HCT116 (cell line): ENCODE results near the gene KIF5A. TPM values are rescaled to one million over a fixed set of nuclear protein-coding genes. Genes with fewer than 3 reads are reported as not detected.

Experiments
- ATAC-seq: fragments of 200-7000 bp; cut with Tn5 transposase; 2 replicates; pipeline ENCODE4 v1.9.1; 2020; ENCODE audit warnings: mild to moderate bottlenecking, moderate library complexity
- BruUV-seq: library from RNA; stranded (reverse); fragments of 400-500 nt; replicated peaks from 2 replicates; lab custom pipeline; 2021; lab: Mats Ljungman, UMichigan
- CTCF ChIA-PET: fragments of 300-600 bp; sonication (Branson Sonifier 250); formaldehyde crosslinking; loops from one replicate; lab custom pipeline; 2021; ENCODE audit warnings: antibody characterized with exemption; lab: Charles Lee
- POLR2A ChIA-PET: fragments of 300-600, 350-600 bp; sonication (Branson Sonifier 250); formaldehyde crosslinking; loops from one replicate; lab custom pipeline; 2021; ENCODE audit warnings: antibody characterized with exemption; lab: Charles Lee
- RAD21 ChIA-PET, 2 experiments: fragments of 300-600 bp; sonication (Branson Sonifier 250); formaldehyde crosslinking; loops; one replicate each; lab custom pipeline; 2023; ENCODE audit warnings: low total read pairs in 2 of 2; ENCODE audit not compliant: uncharacterized antibody in 2 of 2, unreplicated experiment in 2 of 2, low non-redundant PET in 1 of 2; lab: Charles Lee
- DNase-seq: peaks from one replicate; pipeline ENCODE4 v3.0.0-alpha.2; 2010; ENCODE audit warnings: low read depth, low spot score
- H2AFZ ChIP-seq: fragments of 200-600 bp; shearing (Covaris generic), sonication (generic); 2 replicates; pipeline ENCODE4 v1.6.1; 2017; ENCODE audit warnings: low read depth, mixed run types, mixed read lengths, antibody characterized with exemption, low read length; ENCODE audit not compliant: poor library complexity, severe bottlenecking
- H3K27ac ChIP-seq: 2 replicates; pipeline ENCODE4 v1.5.1; 2012; ENCODE audit warnings: low read depth, low read length
- H3K27me3 ChIP-seq: fragments of 200-600 bp; sonication (generic); 2 replicates; pipeline ENCODE4 v1.6.1; 2016; ENCODE audit warnings: mixed run types, low read length, mixed read lengths; ENCODE audit not compliant: insufficient read depth
- H3K36me3 ChIP-seq, 2 experiments: fragments of 200-500 bp in 1 of 2; fragments of 200-600 bp in 1 of 2; sonication (Bioruptor generic) in 1 of 2; sonication (generic) in 1 of 2; 2 replicates each; pipeline versions ENCODE4 v1.5.1 to v1.6.1; 2014 to 2016; ENCODE audit warnings: low read length in 2 of 2, inconsistent platforms in 1 of 2, mixed read lengths in 1 of 2, mixed run types in 1 of 2; ENCODE audit not compliant: insufficient read depth in 2 of 2, control insufficient read depth in 1 of 2
- H3K4me1 ChIP-seq, 2 experiments: fragments of 200-600 bp in 1 of 2; sonication (generic) in 1 of 2; 2 replicates each; pipeline versions ENCODE4 v1.5.1 to v1.6.1; 2012 to 2017; ENCODE audit warnings: low read length in 2 of 2, inconsistent platforms in 1 of 2, mild to moderate bottlenecking in 1 of 2, mixed read lengths in 1 of 2, mixed run types in 1 of 2, moderate library complexity in 1 of 2; ENCODE audit not compliant: insufficient read depth in 2 of 2, control insufficient read depth in 1 of 2
- H3K4me2 ChIP-seq: fragments of 200-600 bp; sonication (generic); 2 replicates; pipeline ENCODE4 v1.6.1; 2017; ENCODE audit warnings: mixed run types, low read length, mixed read lengths
- H3K4me3 ChIP-seq, 2 experiments: fragments of 200-600 bp in 1 of 2; sonication (generic) in 1 of 2; replicated peaks in 1 of 2; 2 replicates each; pipeline ENCODE4 v1.5.1; 2011 to 2016; ENCODE audit warnings: low read length in 2 of 2, control low read depth in 1 of 2, low read depth in 1 of 2, mild to moderate bottlenecking in 1 of 2, mixed read lengths in 1 of 2, mixed run types in 1 of 2
- H3K79me2 ChIP-seq: fragments of 200-600 bp; sonication (generic); 2 replicates; pipeline ENCODE4 v1.6.1; 2017; ENCODE audit warnings: mild to moderate bottlenecking, mixed run types, low read length, moderate library complexity, mixed read lengths; ENCODE audit not compliant: insufficient read depth
- H3K9ac ChIP-seq: fragments of 200-600 bp; sonication (generic); 2 replicates; pipeline ENCODE4 v1.6.1; 2016; ENCODE audit warnings: low read length, mixed read lengths
- H3K9me2 ChIP-seq: fragments of 200-600 bp; sonication (generic), shearing (Covaris generic); 2 replicates; pipeline ENCODE4 v1.6.1; 2017; ENCODE audit warnings: mixed run types, mild to moderate bottlenecking, moderate library complexity; ENCODE audit not compliant: insufficient read depth
- H3K9me3 ChIP-seq, 2 experiments: fragments of 200-500 bp in 1 of 2; fragments of 200-600 bp in 1 of 2; sonication (Bioruptor generic) in 1 of 2; sonication (generic) in 1 of 2; 2 replicates each; pipeline ENCODE4 v1.6.1; 2014 to 2017; ENCODE audit warnings: low read length in 2 of 2, mixed read lengths in 2 of 2, inconsistent platforms in 1 of 2, low read depth in 1 of 2, mild to moderate bottlenecking in 1 of 2, mixed run types in 1 of 2, moderate library complexity in 1 of 2; ENCODE audit not compliant: control insufficient read depth in 1 of 2, insufficient read depth in 1 of 2
- H4K20me1 ChIP-seq: fragments of 200-600 bp; sonication (generic), shearing (Covaris generic); 2 replicates; pipeline ENCODE4 v1.6.1; 2017; ENCODE audit warnings: mixed run types, mild to moderate bottlenecking, moderate library complexity; ENCODE audit not compliant: insufficient read depth
- CBX3 ChIP-seq: IDR thresholded peaks from 2 replicates; pipeline ENCODE4 v1.6.1; 2012; ENCODE audit warnings: low read depth
- CEBPB ChIP-seq: IDR thresholded peaks from 2 replicates; pipeline ENCODE4 v1.6.1; 2012; ENCODE audit warnings: low read depth
- EGR1 ChIP-seq: IDR thresholded peaks from 2 replicates; pipeline ENCODE4 v1.6.1; 2012; ENCODE audit warnings: low read depth
- EZH2 ChIP-seq: fragments of 200-600 bp; sonication (generic); IDR thresholded peaks from 2 replicates; pipeline ENCODE4 v1.6.1; 2017; ENCODE audit warnings: antibody characterized with exemption, mixed run types
- FOSL1 ChIP-seq: IDR thresholded peaks from 2 replicates; pipeline ENCODE4 v1.6.1; 2012; ENCODE audit warnings: low read depth
- JUND ChIP-seq: IDR thresholded peaks from 2 replicates; pipeline ENCODE4 v1.6.1; 2012
- POLR2A ChIP-seq: IDR thresholded peaks from 2 replicates; pipeline ENCODE4 v1.7.0; 2011; ENCODE audit warnings: borderline replicate concordance; ENCODE audit not compliant: insufficient read depth, insufficient read length; ENCODE audit errors: extremely low read depth
- POLR2AphosphoS5 ChIP-seq: IDR thresholded peaks from 2 replicates; pipeline ENCODE4 v1.6.1; 2011; ENCODE audit warnings: mild to moderate bottlenecking, low read depth, low read length, moderate library complexity
- RAD21 ChIP-seq: IDR thresholded peaks from 2 replicates; pipeline ENCODE4 v1.6.1; 2012; ENCODE audit warnings: low read depth, mild to moderate bottlenecking
- SIN3A ChIP-seq: IDR thresholded peaks from 2 replicates; pipeline ENCODE4 v1.6.1; 2012; ENCODE audit warnings: low read depth
- SRF ChIP-seq: IDR thresholded peaks from 2 replicates; pipeline ENCODE4 v1.6.1; 2012; ENCODE audit warnings: low read depth
- TCF7L2 ChIP-seq: IDR thresholded peaks from 2 replicates; pipeline ENCODE4 v1.7.0; 2011; ENCODE audit warnings: borderline replicate concordance, inconsistent platforms; ENCODE audit not compliant: insufficient read depth, insufficient read length; ENCODE audit errors: extremely low read depth
- intact Hi-C: fragments of 100-400 bp; cut with micrococcal nuclease; formaldehyde crosslinking; loops from 2 replicates; pipeline ENCODE4 v1.10.0; 2022
- total RNA-seq: library from RNA; stranded (reverse); gene quantifications from one replicate; pipeline ENCODE4 v1.2.1, GENCODE V29; 2021; ENCODE audit not compliant: unreplicated experiment
- TF ChIP-seq, protein P1 (sequence below): IDR thresholded peaks from 2 replicates; pipeline ENCODE4 v1.6.1; 2011; ENCODE audit warnings: mild to moderate bottlenecking, low read length, moderate library complexity; ENCODE audit not compliant: insufficient replicate concordance; ENCODE audit errors: extremely low read depth
- TF ChIP-seq, protein P2 (sequence below): IDR thresholded peaks from 2 replicates; pipeline ENCODE4 v1.6.1; 2012; ENCODE audit warnings: low read depth
- TF ChIP-seq, protein P3 (sequence below): IDR thresholded peaks from 2 replicates; pipeline ENCODE4 v1.6.1; 2012
- TF ChIP-seq, protein P4 (sequence below): IDR thresholded peaks from 2 replicates; pipeline ENCODE4 v1.6.1; 2012

Gene KIF5A
- total RNA-seq, 1 experiment from 2014 or later, result 5.2 TPM

DNA sequence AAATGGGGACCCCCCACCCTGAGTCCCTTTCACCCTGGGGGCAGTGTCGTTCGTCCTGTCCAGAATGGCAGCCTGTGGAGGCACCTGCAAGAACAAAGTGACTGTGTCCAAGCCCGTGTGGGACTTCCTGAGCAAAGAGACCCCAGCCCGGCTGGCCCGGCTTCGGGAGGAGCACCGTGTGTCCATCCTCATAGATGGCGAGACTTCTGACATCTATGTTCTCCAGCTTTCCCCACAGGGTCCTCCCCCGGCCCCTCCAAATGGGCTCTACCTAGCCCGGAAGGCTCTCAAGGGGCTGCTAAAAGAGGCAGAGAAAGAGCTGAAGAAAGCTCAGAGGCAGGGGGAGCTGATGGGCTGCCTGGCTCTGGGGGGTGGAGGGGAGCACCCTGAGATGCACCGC is 57.0 kb downstream of the KIF5A start:
- H3K36me3 ChIP-seq, result peaks cover 2 to 5% of the 10 kb centered on the region in 2 experiments; a peak in 2 of 4 replicates
- H3K27ac ChIP-seq, result no peak overlapping the region
- no peaks in the 10 kb centered on the region for H3K79me2 ChIP-seq
- no peak overlapping the region for H3K4me2 ChIP-seq
- DNase-seq, result no peak
- H3K4me3 ChIP-seq, result no peak overlapping the region
- no peak for TF ChIP-seq EGR1
- TF ChIP-seq, protein P1, sequence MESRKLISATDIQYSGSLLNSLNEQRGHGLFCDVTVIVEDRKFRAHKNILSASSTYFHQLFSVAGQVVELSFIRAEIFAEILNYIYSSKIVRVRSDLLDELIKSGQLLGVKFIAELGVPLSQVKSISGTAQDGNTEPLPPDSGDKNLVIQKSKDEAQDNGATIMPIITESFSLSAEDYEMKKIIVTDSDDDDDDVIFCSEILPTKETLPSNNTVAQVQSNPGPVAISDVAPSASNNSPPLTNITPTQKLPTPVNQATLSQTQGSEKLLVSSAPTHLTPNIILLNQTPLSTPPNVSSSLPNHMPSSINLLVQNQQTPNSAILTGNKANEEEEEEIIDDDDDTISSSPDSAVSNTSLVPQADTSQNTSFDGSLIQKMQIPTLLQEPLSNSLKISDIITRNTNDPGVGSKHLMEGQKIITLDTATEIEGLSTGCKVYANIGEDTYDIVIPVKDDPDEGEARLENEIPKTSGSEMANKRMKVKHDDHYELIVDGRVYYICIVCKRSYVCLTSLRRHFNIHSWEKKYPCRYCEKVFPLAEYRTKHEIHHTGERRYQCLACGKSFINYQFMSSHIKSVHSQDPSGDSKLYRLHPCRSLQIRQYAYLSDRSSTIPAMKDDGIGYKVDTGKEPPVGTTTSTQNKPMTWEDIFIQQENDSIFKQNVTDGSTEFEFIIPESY, result no peak
- no peak for TF ChIP-seq CBX3
- TF ChIP-seq POLR2A, result no peak
- no peak for TF ChIP-seq RAD21
- no peak for TF ChIP-seq JUND
- TF ChIP-seq TCF7L2, result no peak
- TF ChIP-seq, protein P2, sequence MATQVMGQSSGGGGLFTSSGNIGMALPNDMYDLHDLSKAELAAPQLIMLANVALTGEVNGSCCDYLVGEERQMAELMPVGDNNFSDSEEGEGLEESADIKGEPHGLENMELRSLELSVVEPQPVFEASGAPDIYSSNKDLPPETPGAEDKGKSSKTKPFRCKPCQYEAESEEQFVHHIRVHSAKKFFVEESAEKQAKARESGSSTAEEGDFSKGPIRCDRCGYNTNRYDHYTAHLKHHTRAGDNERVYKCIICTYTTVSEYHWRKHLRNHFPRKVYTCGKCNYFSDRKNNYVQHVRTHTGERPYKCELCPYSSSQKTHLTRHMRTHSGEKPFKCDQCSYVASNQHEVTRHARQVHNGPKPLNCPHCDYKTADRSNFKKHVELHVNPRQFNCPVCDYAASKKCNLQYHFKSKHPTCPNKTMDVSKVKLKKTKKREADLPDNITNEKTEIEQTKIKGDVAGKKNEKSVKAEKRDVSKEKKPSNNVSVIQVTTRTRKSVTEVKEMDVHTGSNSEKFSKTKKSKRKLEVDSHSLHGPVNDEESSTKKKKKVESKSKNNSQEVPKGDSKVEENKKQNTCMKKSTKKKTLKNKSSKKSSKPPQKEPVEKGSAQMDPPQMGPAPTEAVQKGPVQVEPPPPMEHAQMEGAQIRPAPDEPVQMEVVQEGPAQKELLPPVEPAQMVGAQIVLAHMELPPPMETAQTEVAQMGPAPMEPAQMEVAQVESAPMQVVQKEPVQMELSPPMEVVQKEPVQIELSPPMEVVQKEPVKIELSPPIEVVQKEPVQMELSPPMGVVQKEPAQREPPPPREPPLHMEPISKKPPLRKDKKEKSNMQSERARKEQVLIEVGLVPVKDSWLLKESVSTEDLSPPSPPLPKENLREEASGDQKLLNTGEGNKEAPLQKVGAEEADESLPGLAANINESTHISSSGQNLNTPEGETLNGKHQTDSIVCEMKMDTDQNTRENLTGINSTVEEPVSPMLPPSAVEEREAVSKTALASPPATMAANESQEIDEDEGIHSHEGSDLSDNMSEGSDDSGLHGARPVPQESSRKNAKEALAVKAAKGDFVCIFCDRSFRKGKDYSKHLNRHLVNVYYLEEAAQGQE, result no peak
- no peak for TF ChIP-seq FOSL1
- TF ChIP-seq POLR2AphosphoS5, result no peak
- TF ChIP-seq CEBPB, result no peak
- no peak for TF ChIP-seq EZH2
- TF ChIP-seq, protein P3, sequence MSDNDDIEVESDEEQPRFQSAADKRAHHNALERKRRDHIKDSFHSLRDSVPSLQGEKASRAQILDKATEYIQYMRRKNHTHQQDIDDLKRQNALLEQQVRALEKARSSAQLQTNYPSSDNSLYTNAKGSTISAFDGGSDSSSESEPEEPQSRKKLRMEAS, result no peak
- TF ChIP-seq SIN3A, result no peak
- TF ChIP-seq SRF, result no peak
- TF ChIP-seq, protein P4, sequence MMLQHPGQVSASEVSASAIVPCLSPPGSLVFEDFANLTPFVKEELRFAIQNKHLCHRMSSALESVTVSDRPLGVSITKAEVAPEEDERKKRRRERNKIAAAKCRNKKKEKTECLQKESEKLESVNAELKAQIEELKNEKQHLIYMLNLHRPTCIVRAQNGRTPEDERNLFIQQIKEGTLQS, result no peak
- no peaks in the 10 kb centered on the region for H3K9me2 ChIP-seq
- ChIA-PET RAD21 (no interaction called here), CTCF (interaction anchor here (0.8 to 1.5 kb wide), 3 partner anchors 24 to 56 kb away, joined by 3 to 4 read pairs (median 3); no protein-coding TSS in a partner anchor), POLR2A (no interaction called here)
- H3K4me1 ChIP-seq, result peaks cover 2 to 9% of the 10 kb centered on the region in 2 experiments; a peak in 2 of 4 replicates
- H2AFZ ChIP-seq, result no peak overlapping the region
- no peak for ATAC-seq
- H3K9ac ChIP-seq, result no peak overlapping the region
- H3K27me3 ChIP-seq, result no peaks in the 10 kb centered on the region
- no peaks in the 10 kb centered on the region for H4K20me1 ChIP-seq
- no TSS peak for BruUV-seq
- intact Hi-C loops, result no loop called here
- no peaks in the 10 kb centered on the region for H3K9me3 ChIP-seq
